DND-41 (cell line): ENCODE results near the gene LCNL1.

ENCODE experiments used
- ATAC-seq: fragments of 200-7000 bp; cut with Tn5 transposase; 3 replicates; pipeline ENCODE4 v1.9.1; 2021; ENCODE audit warnings: low read depth; ENCODE audit not compliant: insufficient read depth
- DNase-seq: peaks from one replicate; pipeline ENCODE4 v3.0.0-alpha.2; 2020
- H2AFZ ChIP-seq: 2 replicates; pipeline ENCODE4 v1.6.0; 2012; ENCODE audit warnings: low read depth, low read length
- H3K27ac ChIP-seq: 2 replicates; pipeline ENCODE4 v1.5.1; 2012; ENCODE audit warnings: low read length, inconsistent platforms
- H3K27me3 ChIP-seq: fragments of 200-600 bp; sonication (generic); 2 replicates; pipeline ENCODE4 v1.6.0; 2012; ENCODE audit warnings: low read length, mild to moderate bottlenecking, inconsistent platforms; ENCODE audit not compliant: insufficient read depth, poor library complexity
- H3K36me3 ChIP-seq: 2 replicates; pipeline ENCODE4 v1.5.1; 2012; ENCODE audit warnings: low read length, inconsistent platforms; ENCODE audit not compliant: insufficient read depth
- H3K4me1 ChIP-seq: 2 replicates; pipeline ENCODE4 v1.5.1; 2012; ENCODE audit warnings: mild to moderate bottlenecking, low read length; ENCODE audit not compliant: insufficient read depth
- H3K4me2 ChIP-seq: 2 replicates; pipeline ENCODE4 v1.6.0; 2012; ENCODE audit warnings: mild to moderate bottlenecking, moderate library complexity, low read length, inconsistent platforms; ENCODE audit not compliant: insufficient read depth
- H3K4me3 ChIP-seq, 2 experiments: fragments of 200-600 bp in 1 of 2; shearing (Covaris generic) in 1 of 2; 2 replicates each; pipeline ENCODE4 v1.5.1; 2012 to 2016; ENCODE audit warnings: inconsistent platforms in 2 of 2, low read length in 2 of 2, mild to moderate bottlenecking in 2 of 2, low read depth in 1 of 2, moderate library complexity in 1 of 2
- H3K79me2 ChIP-seq: 2 replicates; pipeline ENCODE4 v1.6.0; 2012; ENCODE audit warnings: low read length, inconsistent platforms; ENCODE audit not compliant: insufficient read depth
- H3K9ac ChIP-seq: 2 replicates; pipeline ENCODE4 v1.6.0; 2012; ENCODE audit warnings: low read depth, mild to moderate bottlenecking, inconsistent platforms, low read length, moderate library complexity
- H3K9me3 ChIP-seq: 2 replicates; pipeline ENCODE4 v1.5.1; 2012; ENCODE audit warnings: low read length, moderate library complexity, mild to moderate bottlenecking, inconsistent platforms; ENCODE audit not compliant: insufficient read depth, severe bottlenecking
- H4K20me1 ChIP-seq: 2 replicates; pipeline ENCODE4 v1.6.0; 2012; ENCODE audit warnings: low read length; ENCODE audit not compliant: insufficient read depth
- CTCF ChIP-seq: IDR thresholded peaks from 2 replicates; pipeline ENCODE4 v1.5.1; 2012; ENCODE audit warnings: borderline replicate concordance, low read length, moderate library complexity, mild to moderate bottlenecking; ENCODE audit not compliant: poor library complexity, severe bottlenecking; ENCODE audit errors: extremely low read depth
- EZH2 ChIP-seq: IDR thresholded peaks from 3 replicates; pipeline ENCODE4 v1.6.1; 2012; ENCODE audit warnings: borderline replicate concordance, low read depth, mild to moderate bottlenecking, moderate library complexity, low read length, inconsistent platforms; ENCODE audit not compliant: severe bottlenecking

LCNL1 gene

GRCh38 chr9:136953771-136954269 is 29.0 kb upstream of the LCNL1 start:
- Histone ChIP-seq H3K4me2 (no peak overlapping the region), H3K79me2 (no peaks in the 10 kb centered on the region), H3K36me3 (no peaks in the 10 kb centered on the region), H3K27me3 (no peaks in the 10 kb centered on the region), H2AFZ (no peak overlapping the region), H3K4me3 (no peak overlapping the region), H3K9ac (no peak overlapping the region), H4K20me1 (no peaks in the 10 kb centered on the region), H3K4me1 (peaks cover 17% of the 10 kb centered on the region), H3K9me3 (no peaks in the 10 kb centered on the region), H3K27ac (no peak overlapping the region)
- TF ChIP-seq CTCF (no peak), EZH2 (no peak)
- no peak for ATAC-seq
- no peak for DNase-seq

GRCh38 chr9:136954270-136955083 is 28.3 kb upstream of the LCNL1 start:
- ATAC-seq, result no peak
- no peak overlapping the region for H3K9ac ChIP-seq
- no peaks in the 10 kb centered on the region for H3K36me3 ChIP-seq
- peaks cover 10% of the 10 kb centered on the region for H3K4me1 ChIP-seq
- no peaks in the 10 kb centered on the region for H3K9me3 ChIP-seq
- no peaks in the 10 kb centered on the region for H3K79me2 ChIP-seq
- no peaks in the 10 kb centered on the region for H4K20me1 ChIP-seq
- H3K4me2 ChIP-seq, result no peak overlapping the region
- no peaks in the 10 kb centered on the region for H3K27me3 ChIP-seq
- no peak overlapping the region for H3K4me3 ChIP-seq
- H3K27ac ChIP-seq, result no peak overlapping the region
- DNase-seq, result no peak
- H2AFZ ChIP-seq, result no peak overlapping the region
- TF ChIP-seq EZH2, result no peak

- Histone ChIP-seq H3K27me3 (no peaks in the 10 kb centered on the region), H3K79me2 (no peaks in the 10 kb centered on the region), H3K4me2 (no peak overlapping the region), H3K36me3 (no peaks in the 10 kb centered on the region), H2AFZ (no peak overlapping the region), H3K4me1 (peaks cover 5% of the 10 kb centered on the region), H4K20me1 (no peaks in the 10 kb centered on the region), H3K4me3 (no peak overlapping the region), H3K27ac (no peak overlapping the region), H3K9ac (no peak overlapping the region), H3K9me3 (no peaks in the 10 kb centered on the region)
- DNase-seq (no peak), ATAC-seq (no peak)
- no peak for TF ChIP-seq EZH2
- no peak for TF ChIP-seq CTCF
Measured at GRCh38 chr9:136955202-136955942, 27.4 kb upstream of the LCNL1 start.

GRCh38 chr9:136955943-136956335 is 26.9 kb upstream of the LCNL1 start:
- DNase-seq (no peak), ATAC-seq (no peak)
- TF ChIP-seq CTCF, result no peak
- TF ChIP-seq EZH2, result no peak
- Histone ChIP-seq H3K4me3 (no peak overlapping the region), H3K27me3 (no peaks in the 10 kb centered on the region), H3K9me3 (no peaks in the 10 kb centered on the region), H2AFZ (no peak overlapping the region), H3K4me1 (no peaks in the 10 kb centered on the region), H3K79me2 (no peaks in the 10 kb centered on the region), H3K4me2 (no peak overlapping the region), H3K27ac (no peak overlapping the region), H3K36me3 (no peaks in the 10 kb centered on the region), H3K9ac (no peak overlapping the region), H4K20me1 (no peaks in the 10 kb centered on the region)
